H1 (cell line): ENCODE results near the gene ZFYVE1. TPM values are rescaled to one million over a fixed set of nuclear protein-coding genes. Genes with fewer than 3 reads are reported as not detected.

ENCODE experiments used
- CTCF ChIA-PET: fragments of 300-600 bp; sonication (Branson Sonifier 250); formaldehyde crosslinking; loops from one replicate; lab custom pipeline; 2021; ENCODE audit not compliant: partially characterized antibody; lab: Charles Lee
- POLR2A ChIA-PET: fragments of 300-600 bp; sonication (Branson Sonifier 250); formaldehyde crosslinking; loops from one replicate; lab custom pipeline; 2021; ENCODE audit warnings: inconsistent platforms; ENCODE audit not compliant: partially characterized antibody; lab: Charles Lee
- DNase-seq, 2 experiments: peaks; one replicate each; pipeline versions ENCODE4 v3.0.0 to v3.0.0-alpha.2; 2010 to 2022; ENCODE audit warnings: low spot score in 2 of 2, low read depth in 1 of 2, mixed read lengths in 1 of 2
- FAIRE-seq: peaks from 2 replicates; lab custom pipeline; 2011; peaks lifted over from hg19 to GRCh38; lab: Jason Lieb, UNC
- H2AFZ ChIP-seq: 2 replicates; pipeline ENCODE4 v1.8.1; 2012; ENCODE audit warnings: low read length, inconsistent platforms
- H2AK5ac ChIP-seq: 2 replicates; pipeline ENCODE4 v1.6.1; 2013; ENCODE audit warnings: low read depth, low read length
- H2BK120ac ChIP-seq: replicated peaks from 2 replicates; pipeline ENCODE3; 2013; ENCODE audit warnings: low read depth, low read length, inconsistent platforms
- H2BK12ac ChIP-seq: 2 replicates; pipeline ENCODE4 v1.6.1; 2013; ENCODE audit warnings: low read depth, low read length
- H2BK15ac ChIP-seq: 2 replicates; pipeline ENCODE4 v1.6.1; 2013; ENCODE audit warnings: low read length
- H2BK20ac ChIP-seq: 2 replicates; pipeline ENCODE4 v1.6.1; 2013; ENCODE audit warnings: low read length
- H2BK5ac ChIP-seq: 2 replicates; pipeline ENCODE4 v1.6.1; 2013; ENCODE audit warnings: low read depth, low read length
- H3K14ac ChIP-seq: 2 replicates; pipeline ENCODE4 v1.6.1; 2013; ENCODE audit warnings: inconsistent platforms; ENCODE audit not compliant: insufficient read length
- H3K18ac ChIP-seq: 2 replicates; pipeline ENCODE4 v1.6.1; 2013; ENCODE audit warnings: low read length; ENCODE audit errors: extremely low read depth
- H3K23ac ChIP-seq: 2 replicates; pipeline ENCODE4 v1.6.1; 2013; ENCODE audit warnings: inconsistent platforms; ENCODE audit not compliant: insufficient read length
- H3K23me2 ChIP-seq: 2 replicates; pipeline ENCODE4 v1.6.1; 2013; ENCODE audit warnings: low read depth, low read length
- H3K27ac ChIP-seq: 2 replicates; pipeline ENCODE4 v1.6.1; 2011; ENCODE audit warnings: low read depth, low read length, inconsistent platforms
- H3K27me3 ChIP-seq, 4 experiments: replicated peaks in 1 of 4; 1 replicate in 1 of 4; 2 replicates in 3 of 4; pipeline versions ENCODE4 v1.6.1 to v1.8.1; 2011 to 2013; ENCODE audit warnings: low read length in 3 of 4, mild to moderate bottlenecking in 3 of 4, inconsistent platforms in 2 of 4, mixed read lengths in 2 of 4, moderate library complexity in 1 of 4; ENCODE audit not compliant: control insufficient read depth in 3 of 4, insufficient read depth in 3 of 4; ENCODE audit errors: extremely low read depth in 1 of 4
- H3K36me3 ChIP-seq, 4 experiments: 2 replicates each; pipeline versions ENCODE4 v1.6.1 to v1.8.1; 2011 to 2013; ENCODE audit warnings: mild to moderate bottlenecking in 4 of 4, low read length in 3 of 4, moderate library complexity in 2 of 4, control low read depth in 1 of 4, inconsistent platforms in 1 of 4; ENCODE audit not compliant: insufficient read depth in 4 of 4, control insufficient read depth in 2 of 4
- H3K4ac ChIP-seq: replicated peaks from 2 replicates; pipeline ENCODE3; 2013; ENCODE audit warnings: low read length, low read depth, mixed read lengths, inconsistent platforms; ENCODE audit not compliant: insufficient read length
- H3K4me1 ChIP-seq, 4 experiments: replicated peaks in 1 of 4; 1 replicate in 1 of 4; 2 replicates in 3 of 4; pipeline versions ENCODE4 v1.6.1 to v1.8.1; 2011 to 2013; ENCODE audit warnings: low read length in 3 of 4, inconsistent platforms in 2 of 4, mixed read lengths in 1 of 4; ENCODE audit not compliant: insufficient read depth in 4 of 4, control insufficient read depth in 3 of 4
- H3K4me2 ChIP-seq, 2 experiments: 2 replicates each; pipeline versions ENCODE4 v1.6.1 to v1.8.1; 2011 to 2013; ENCODE audit warnings: low read depth in 2 of 2, low read length in 2 of 2, control low read depth in 1 of 2, inconsistent platforms in 1 of 2, mild to moderate bottlenecking in 1 of 2; ENCODE audit not compliant: insufficient read depth in 1 of 2
- H3K4me3 ChIP-seq, 4 experiments: fragments of 200-600, 300-600 bp in 1 of 4; sonication (generic), shearing (Covaris generic), sonication (Bioruptor Twin) in 1 of 4; 2 replicates each; pipeline versions ENCODE4 v1.5.1 to v1.8.1; 2011 to 2016; ENCODE audit warnings: low read length in 4 of 4, low read depth in 3 of 4, control low read depth in 2 of 4, inconsistent platforms in 2 of 4, mild to moderate bottlenecking in 2 of 4, mixed read lengths in 1 of 4, moderate library complexity in 1 of 4; ENCODE audit not compliant: insufficient read depth in 2 of 4; ENCODE audit errors: extremely low read depth in 1 of 4
- H3K56ac ChIP-seq: replicated peaks from 2 replicates; pipeline ENCODE3; 2013; ENCODE audit warnings: low read depth, mild to moderate bottlenecking, mixed read lengths, low read length, inconsistent platforms; ENCODE audit not compliant: insufficient read length
- H3K79me1 ChIP-seq: 2 replicates; pipeline ENCODE4 v1.6.1; 2013; ENCODE audit warnings: low read depth, low read length, control low read depth
- H3K79me2 ChIP-seq, 2 experiments: 2 replicates each; pipeline versions ENCODE4 v1.6.1 to v1.8.1; 2012 to 2013; ENCODE audit warnings: low read length in 2 of 2, mild to moderate bottlenecking in 2 of 2, inconsistent platforms in 1 of 2; ENCODE audit not compliant: insufficient read depth in 2 of 2, control insufficient read depth in 1 of 2
- H3K9ac ChIP-seq, 4 experiments: replicated peaks in 1 of 4; 1 replicate in 1 of 4; 2 replicates in 3 of 4; pipeline versions ENCODE4 v1.6.1 to v1.8.1; 2011 to 2013; ENCODE audit warnings: low read depth in 3 of 4, low read length in 3 of 4, control low read depth in 2 of 4, mild to moderate bottlenecking in 2 of 4, moderate library complexity in 2 of 4, inconsistent platforms in 1 of 4; ENCODE audit errors: extremely low read depth in 1 of 4
- H3K9me3 ChIP-seq, 2 experiments: 2 replicates each; pipeline versions ENCODE4 v1.6.1 to v1.8.1; 2012 to 2013; ENCODE audit warnings: mild to moderate bottlenecking in 2 of 2, moderate library complexity in 2 of 2, control low read depth in 1 of 2, inconsistent platforms in 1 of 2, low read depth in 1 of 2, low read length in 1 of 2, mixed read lengths in 1 of 2; ENCODE audit not compliant: insufficient read depth in 2 of 2
- H4K20me1 ChIP-seq, 2 experiments: replicated peaks in 1 of 2; 2 replicates each; pipeline versions ENCODE3 to v1.8.1; 2011 to 2013; ENCODE audit warnings: inconsistent platforms in 2 of 2, low read length in 2 of 2, mild to moderate bottlenecking in 1 of 2; ENCODE audit not compliant: insufficient read depth in 2 of 2, control insufficient read depth in 1 of 2
- H4K5ac ChIP-seq: 2 replicates; pipeline ENCODE4 v1.6.1; 2013; ENCODE audit warnings: low read length, low read depth, mixed read lengths, inconsistent platforms; ENCODE audit not compliant: insufficient read length
- H4K8ac ChIP-seq: 2 replicates; pipeline ENCODE4 v1.8.0; 2013; ENCODE audit warnings: mild to moderate bottlenecking, moderate library complexity, low read length, inconsistent platforms; ENCODE audit not compliant: insufficient read depth; ENCODE audit errors: extremely low read depth
- H4K91ac ChIP-seq: replicated peaks from 2 replicates; pipeline ENCODE3; 2013; ENCODE audit warnings: low read length, mixed read lengths, inconsistent platforms; ENCODE audit not compliant: insufficient read length
- BACH1 ChIP-seq: IDR thresholded peaks from 2 replicates; pipeline ENCODE4 v1.6.1; 2012; ENCODE audit warnings: low read length, improper control_type of control experiment
- BRCA1 ChIP-seq: IDR thresholded peaks from 2 replicates; pipeline ENCODE4 v1.6.1; 2012; ENCODE audit warnings: low read depth, low read length, improper control_type of control experiment
- CEBPB ChIP-seq: IDR thresholded peaks from 2 replicates; pipeline ENCODE4 v1.6.1; 2012; ENCODE audit warnings: low read depth, low read length
- CHD2 ChIP-seq: IDR thresholded peaks from 2 replicates; pipeline ENCODE4 v1.6.1; 2012; ENCODE audit warnings: low read length, improper control_type of control experiment
- CREB1 ChIP-seq: IDR thresholded peaks from 2 replicates; pipeline ENCODE4 v1.6.1; 2012; ENCODE audit warnings: inconsistent platforms
- CTBP2 ChIP-seq: IDR thresholded peaks from 2 replicates; pipeline ENCODE4 v1.7.0; 2011; ENCODE audit warnings: borderline replicate concordance, mild to moderate bottlenecking, moderate library complexity, mixed read lengths, low read length; ENCODE audit not compliant: insufficient read depth, insufficient read length
- EGR1 ChIP-seq: IDR thresholded peaks from 2 replicates; pipeline ENCODE4 v1.6.1; 2011; ENCODE audit warnings: low read depth, low read length, borderline replicate concordance
- FOSL1 ChIP-seq: IDR thresholded peaks from 2 replicates; pipeline ENCODE4 v1.6.1; 2011; ENCODE audit warnings: mild to moderate bottlenecking, low read depth, low read length, moderate library complexity; ENCODE audit not compliant: insufficient read depth
- HDAC2 ChIP-seq, 2 experiments: fragments of 300-600 bp in 1 of 2; sonication (generic) in 1 of 2; IDR thresholded peaks; 2 replicates each; pipeline ENCODE4 v1.6.1; 2011 to 2012; ENCODE audit warnings: low read depth in 2 of 2, low read length in 2 of 2, mild to moderate bottlenecking in 2 of 2, moderate library complexity in 2 of 2, borderline replicate concordance in 1 of 2, inconsistent platforms in 1 of 2
- HDAC6 ChIP-seq: IDR thresholded peaks from one replicate; pipeline ENCODE4 v1.7.1; 2012; ENCODE audit warnings: low read depth, mild to moderate bottlenecking, inconsistent platforms, low read length, moderate library complexity
- KDM4A ChIP-seq: IDR thresholded peaks from one replicate; pipeline ENCODE4 v1.7.1; 2012; ENCODE audit warnings: low read depth, mild to moderate bottlenecking, moderate library complexity, low read length, inconsistent platforms; ENCODE audit not compliant: severe bottlenecking
- TCF12 ChIP-seq: IDR thresholded peaks from 2 replicates; pipeline ENCODE4 v1.6.1; 2011; ENCODE audit warnings: low read depth, mild to moderate bottlenecking, low read length
- USF2 ChIP-seq: IDR thresholded peaks from 2 replicates; pipeline ENCODE4 v1.6.1; 2011; ENCODE audit warnings: low read length, improper control_type of control experiment
- YY1 ChIP-seq: IDR thresholded peaks from 2 replicates; pipeline ENCODE4 v1.6.1; 2011; ENCODE audit warnings: low read depth, mild to moderate bottlenecking, low read length
- WGBS, 2 experiments: shearing (Covaris generic) in 1 of 2; methylation state at CpG; one replicate each; pipeline versions ENCODE4 v1.1.6 to v1.1.7; 2013 to 2015; ENCODE audit warnings: low lambda C conversion rate in 2 of 2, mixed read lengths in 2 of 2, inconsistent platforms in 1 of 2, low coverage in 1 of 2, missing lambda C conversion rate in 1 of 2; ENCODE audit not compliant: insufficient replicate concordance in 2 of 2, insufficient coverage in 1 of 2, insufficient read length in 1 of 2; ENCODE audit errors: extremely low coverage in 1 of 2, missing lambda C conversion rate in 1 of 2; 5-methylcytosine and 5-hydroxymethylcytosine counted together
- polyA plus RNA-seq, 7 experiments: library from polyadenylated mRNA; depleted of rRNA in 3 of 7; stranded (reverse) in 5 of 7; unstranded in 2 of 7; fragments of >200 nt in 5 of 7; fragments of 200-250 nt in 2 of 7; gene quantifications; 1 replicate in 5 of 7; 2 replicates in 1 of 7; 4 replicates in 1 of 7; pipeline versions ENCODE4 v1.2.1 to v1.2.3, GENCODE V29; 2011 to 2013; ENCODE audit warnings: missing spikeins in 2 of 7, mixed read lengths in 2 of 7
- total RNA-seq: library from RNA; stranded (reverse); fragmentation: NEBNext Ultra II Directional; extraction: Animal tissue kit (Norgen Biotek cat#: 25700); gene quantifications from 2 replicates; pipeline ENCODE4 v1.2.1, GENCODE V29; 2021

Gene ZFYVE1
- total and polyA plus RNA-seq, 2 of the 8 experiments (the other 6 are each of a cell fraction or from before 2014, with no cell fraction given), result 9.8 to 12.5 TPM

GRCh38 chr14:72996916-72997315, 30.0 kb downstream of the ZFYVE1 start:
- no peak overlapping the region for H3K18ac ChIP-seq
- H3K9ac ChIP-seq, result no peak overlapping the region
- no peak overlapping the region for H2BK15ac ChIP-seq
- no peak overlapping the region for H2BK12ac ChIP-seq
- H3K79me1 ChIP-seq, result peaks cover 2% of the 10 kb centered on the region; the same call in 1 of the 2 replicates
- ChIA-PET POLR2A (interaction anchor here (0.7 kb wide), 2 partner anchors 62 to 129 kb away, joined by 3 to 4 read pairs; partner anchors contain the start of gene RBM25), CTCF (interaction anchor here (1.0 kb wide), 1 partner anchor 48 kb away, joined by 3 read pairs; no protein-coding TSS in a partner anchor)
- no peak overlapping the region for H3K4ac ChIP-seq
- H3K56ac ChIP-seq, result no peak overlapping the region
- H3K4me2 ChIP-seq, result no peak overlapping the region
- no peak overlapping the region for H2BK20ac ChIP-seq
- no peak overlapping the region for H3K14ac ChIP-seq
- H4K20me1 ChIP-seq, result no peaks in the 10 kb centered on the region
- no peak overlapping the region for H4K5ac ChIP-seq
- H2AK5ac ChIP-seq, result no peak overlapping the region
- no peak overlapping the region for H3K23ac ChIP-seq
- H3K27me3 ChIP-seq, result no peaks in the 10 kb centered on the region; a peak in 1 of 7 replicates
- no peak overlapping the region for H4K8ac ChIP-seq
- H3K79me2 ChIP-seq, result peaks cover 0 to 6% of the 10 kb centered on the region in 2 experiments; a peak in 2 of 4 replicates
- no peak overlapping the region for H2AFZ ChIP-seq
- H3K27ac ChIP-seq, result no peak overlapping the region
- no peak overlapping the region for H2BK5ac ChIP-seq
- H4K91ac ChIP-seq, result no peak overlapping the region
- WGBS, 2 experiments, result 93% methylated on average over 6 of the region's 6 CpGs; no CpG with 5 or more reads in 1 of the 2 experiments
- H3K36me3 ChIP-seq, result peaks cover 0 to 16% (median 4%) of the 10 kb centered on the region in 4 experiments; a peak in 4 of 8 replicates
- FAIRE-seq (no peak), DNase-seq (no peak)
- no peak overlapping the region for H2BK120ac ChIP-seq
- no peaks in the 10 kb centered on the region; the same call in 1 of the 2 replicates for H3K23me2 ChIP-seq
- no peak overlapping the region for H3K4me3 ChIP-seq
- no peaks in the 10 kb centered on the region for H3K9me3 ChIP-seq
- peaks cover 0 to 5% (median 0%) of the 10 kb centered on the region in 4 experiments; a peak in 3 of 7 replicates for H3K4me1 ChIP-seq
- no peak for TF ChIP-seq HDAC6
- no peak for TF ChIP-seq YY1
- TF ChIP-seq CHD2, result no peak
- TF ChIP-seq TCF12, result no peak
- no peak for TF ChIP-seq KDM4A
- TF ChIP-seq CTBP2, result no peak
- TF ChIP-seq FOSL1, result no peak
- TF ChIP-seq USF2, result no peak
- no peak for TF ChIP-seq EGR1
- no peak for TF ChIP-seq BACH1
- no peak for TF ChIP-seq HDAC2 (IDR thresholded peaks at IDR 0.05; ENCODE audit: borderline replicate concordance in 1 of 2, low read depth in 2 of 2, low read length in 2 of 2)
- TF ChIP-seq CEBPB, result no peak
- no peak for TF ChIP-seq BRCA1
- no peak for TF ChIP-seq CREB1
